CD14-positive monocyte (primary cell): ENCODE data around the gene PPM1D. TPM values are rescaled to one million over a fixed set of nuclear protein-coding genes. Genes with fewer than 3 reads are reported as not detected.

ENCODE experiments used
- DNase-seq, 3 donors: peaks; one replicate each; pipeline ENCODE4 v3.0.0-alpha.2; 2011 to 2022
- H2AFZ ChIP-seq: 2 replicates; pipeline ENCODE4 v1.6.0; 2012; ENCODE audit warnings: mild to moderate bottlenecking, low read depth, low read length, inconsistent platforms; ENCODE audit not compliant: insufficient read depth, poor library complexity, severe bottlenecking
- H3K27ac ChIP-seq, 2 donors: 1 replicate in 1 of 2; 2 replicates in 1 of 2; pipeline ENCODE4 v1.5.1; 2012 to 2013; ENCODE audit warnings: low read length in 2 of 2, control low read depth in 1 of 2, inconsistent platforms in 1 of 2, low read depth in 1 of 2, mild to moderate bottlenecking in 1 of 2
- H3K27me3 ChIP-seq, 2 donors: one replicate each; pipeline versions ENCODE4 v1.6.0 to v1.6.1; 2011 to 2013; ENCODE audit warnings: low read length in 2 of 2; ENCODE audit not compliant: control insufficient read depth in 2 of 2, insufficient read depth in 2 of 2
- H3K36me3 ChIP-seq, 2 donors: replicated peaks in 1 of 2; 1 replicate in 1 of 2; 2 replicates in 1 of 2; pipeline versions ENCODE4 v1.5.1 to v1.6.1; 2012 to 2013; ENCODE audit warnings: low read length in 2 of 2, control low read depth in 1 of 2, inconsistent platforms in 1 of 2, mild to moderate bottlenecking in 1 of 2; ENCODE audit not compliant: insufficient read depth in 2 of 2, control insufficient read depth in 1 of 2
- H3K4me1 ChIP-seq, 2 donors: 1 replicate in 1 of 2; 2 replicates in 1 of 2; pipeline versions ENCODE4 v1.5.1 to v1.6.1; 2012 to 2013; ENCODE audit warnings: low read length in 2 of 2, control low read depth in 1 of 2, inconsistent platforms in 1 of 2, mild to moderate bottlenecking in 1 of 2, moderate library complexity in 1 of 2; ENCODE audit not compliant: insufficient read depth in 2 of 2, control insufficient read depth in 1 of 2
- H3K4me2 ChIP-seq: replicated peaks from 2 replicates; pipeline ENCODE3; 2012; ENCODE audit warnings: low read length, moderate library complexity, mild to moderate bottlenecking; ENCODE audit not compliant: poor library complexity, severe bottlenecking; ENCODE audit errors: extremely low read depth
- H3K4me3 ChIP-seq, 3 experiments: fragments of 200-600 bp in 1 of 3; sonication (generic) in 1 of 3; replicated peaks in 1 of 3; 1 replicate in 2 of 3; 2 replicates in 1 of 3; pipeline ENCODE4 v1.5.1; 2011 to 2013; ENCODE audit warnings: low read length in 3 of 3, mild to moderate bottlenecking in 3 of 3, control low read depth in 2 of 3, low read depth in 2 of 3, inconsistent platforms in 1 of 3, moderate library complexity in 1 of 3
- H3K79me2 ChIP-seq: 2 replicates; pipeline ENCODE4 v1.6.0; 2012; ENCODE audit warnings: mild to moderate bottlenecking, control low read depth, inconsistent platforms, low read length, moderate library complexity; ENCODE audit not compliant: insufficient read depth
- H3K9ac ChIP-seq: 2 replicates; pipeline ENCODE4 v1.6.0; 2017; ENCODE audit warnings: low read length, mild to moderate bottlenecking; ENCODE audit not compliant: insufficient read depth, poor library complexity, severe bottlenecking
- H3K9me3 ChIP-seq, 2 donors: replicated peaks in 1 of 2; 1 replicate in 1 of 2; 2 replicates in 1 of 2; pipeline versions ENCODE4 v1.5.1 to v1.6.1; 2012 to 2013; ENCODE audit warnings: low read length in 2 of 2, control low read depth in 1 of 2; ENCODE audit not compliant: control insufficient read depth in 1 of 2, insufficient read depth in 1 of 2
- H4K20me1 ChIP-seq: 2 replicates; pipeline ENCODE4 v1.6.0; 2012; ENCODE audit warnings: mild to moderate bottlenecking, low read length, control low read depth, moderate library complexity; ENCODE audit not compliant: insufficient read depth
- H3K27ac Mint-ChIP-seq, 7 donors: one replicate each; pipeline ENCODE4 v1.8.0; 2020; ENCODE audit warnings: mild to moderate bottlenecking in 7 of 7, mixed read lengths in 7 of 7, moderate library complexity in 6 of 7, inconsistent platforms in 2 of 7
- H3K27me3 Mint-ChIP-seq, 3 donors: one replicate each; pipeline ENCODE4 v1.8.0; 2021 to 2022; ENCODE audit warnings: low read depth in 3 of 3, mild to moderate bottlenecking in 3 of 3, mixed read lengths in 3 of 3, moderate library complexity in 3 of 3, inconsistent platforms in 1 of 3
- H3K36me3 Mint-ChIP-seq, 2 donors: one replicate each; pipeline ENCODE4 v1.8.0; 2020; ENCODE audit warnings: mixed read lengths in 2 of 2, inconsistent platforms in 1 of 2, mild to moderate bottlenecking in 1 of 2
- H3K4me1 Mint-ChIP-seq: one replicate; pipeline ENCODE4 v1.8.0; 2020; ENCODE audit warnings: mild to moderate bottlenecking, mixed read lengths
- H3K4me3 Mint-ChIP-seq, 2 donors: one replicate each; pipeline ENCODE4 v1.8.0; 2020; ENCODE audit warnings: mild to moderate bottlenecking in 2 of 2, mixed read lengths in 2 of 2, moderate library complexity in 1 of 2
- H3K9me3 Mint-ChIP-seq, 7 donors: one replicate each; pipeline ENCODE4 v1.8.0; 2020 to 2022; ENCODE audit warnings: mixed read lengths in 7 of 7, mild to moderate bottlenecking in 6 of 7, moderate library complexity in 6 of 7, inconsistent platforms in 2 of 7
- WGBS: methylation state at CpG from one replicate; pipeline ENCODE4 v1.1.5; 2013; ENCODE audit warnings: missing lambda C conversion rate; ENCODE audit not compliant: insufficient coverage; 5-methylcytosine and 5-hydroxymethylcytosine counted together
- intact Hi-C, 2 donors: fragments of 100-400 bp; cut with micrococcal nuclease; formaldehyde crosslinking; loops; one replicate each; pipeline versions ENCODE4 v1.15.0 to v1.15.1; 2023
- polyA plus RNA-seq, 3 donors: library from polyadenylated mRNA; depleted of rRNA in 1 of 3; unstranded in 2 of 3; stranded (reverse) in 1 of 3; fragments of 300-500 nt in 2 of 3; fragments of >200 nt in 1 of 3; fragmentation: Illumina TruSeq in 2 of 3; gene quantifications; 1 replicate in 2 of 3; 2 replicates in 1 of 3; pipeline ENCODE4 v1.2.3, GENCODE V29; 2012 to 2021
- TF ChIP-seq, protein P1 (sequence below): fragments of 200-600 bp; IDR thresholded peaks from one replicate; pipeline ENCODE4 v1.8.0; 2022; ENCODE audit warnings: antibody characterized with exemption, mild to moderate bottlenecking

Gene PPM1D
- polyA plus RNA-seq, 3 donors = 4.7 to 7.3 (median 7.2) TPM

DNA sequence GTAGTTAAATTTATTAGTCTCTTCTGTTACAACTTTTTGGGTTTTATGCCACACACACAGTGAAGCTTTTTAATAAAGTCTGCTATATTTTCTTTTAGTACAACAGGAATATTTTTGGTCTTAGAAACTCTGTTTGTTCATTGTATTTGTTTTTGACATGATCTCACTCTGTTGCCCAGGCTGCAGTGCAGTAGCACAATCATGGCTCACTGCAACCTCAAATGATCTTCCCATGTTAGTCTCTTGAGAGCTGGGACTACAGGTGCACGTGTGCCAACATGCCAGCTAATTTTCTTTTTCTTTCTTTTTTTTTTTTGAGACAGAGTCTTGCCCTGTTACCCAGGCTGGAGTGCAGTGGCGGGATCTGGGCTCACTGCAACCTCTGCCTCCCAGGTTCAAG, 27.1 kb downstream of the PPM1D start:
- Mint-ChIP-seq H3K4me3 (no peak overlapping the region), H3K9me3 (peaks cover 0 to 1% (median 0%) of the 10 kb centered on the region in 7 donors), H3K27me3 (no peaks in the 10 kb centered on the region), H3K4me1 (no peaks in the 10 kb centered on the region), H3K27ac (peak overlapping the region in 2 of 7 donors; percentile 5 to 59), H3K36me3 (peaks cover 28 to 64% of the 10 kb centered on the region in 2 donors)
- peaks cover 94% of the 10 kb centered on the region for H4K20me1 ChIP-seq
- TF ChIP-seq, protein P1, sequence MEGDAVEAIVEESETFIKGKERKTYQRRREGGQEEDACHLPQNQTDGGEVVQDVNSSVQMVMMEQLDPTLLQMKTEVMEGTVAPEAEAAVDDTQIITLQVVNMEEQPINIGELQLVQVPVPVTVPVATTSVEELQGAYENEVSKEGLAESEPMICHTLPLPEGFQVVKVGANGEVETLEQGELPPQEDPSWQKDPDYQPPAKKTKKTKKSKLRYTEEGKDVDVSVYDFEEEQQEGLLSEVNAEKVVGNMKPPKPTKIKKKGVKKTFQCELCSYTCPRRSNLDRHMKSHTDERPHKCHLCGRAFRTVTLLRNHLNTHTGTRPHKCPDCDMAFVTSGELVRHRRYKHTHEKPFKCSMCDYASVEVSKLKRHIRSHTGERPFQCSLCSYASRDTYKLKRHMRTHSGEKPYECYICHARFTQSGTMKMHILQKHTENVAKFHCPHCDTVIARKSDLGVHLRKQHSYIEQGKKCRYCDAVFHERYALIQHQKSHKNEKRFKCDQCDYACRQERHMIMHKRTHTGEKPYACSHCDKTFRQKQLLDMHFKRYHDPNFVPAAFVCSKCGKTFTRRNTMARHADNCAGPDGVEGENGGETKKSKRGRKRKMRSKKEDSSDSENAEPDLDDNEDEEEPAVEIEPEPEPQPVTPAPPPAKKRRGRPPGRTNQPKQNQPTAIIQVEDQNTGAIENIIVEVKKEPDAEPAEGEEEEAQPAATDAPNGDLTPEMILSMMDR = no peak
- H3K9ac ChIP-seq = no peak overlapping the region
- no peaks in the 10 kb centered on the region for H3K27me3 ChIP-seq
- H3K79me2 ChIP-seq = peaks cover 87% of the 10 kb centered on the region
- H3K9me3 ChIP-seq = no peaks in the 10 kb centered on the region
- no peak overlapping the region for H3K27ac ChIP-seq
- no peak overlapping the region for H3K4me2 ChIP-seq
- intact Hi-C loops = no loop called here
- WGBS = no CpG with 5 or more reads among the region's 2 CpGs
- H2AFZ ChIP-seq = no peak overlapping the region
- peaks cover 36 to 74% of the 10 kb centered on the region in 2 donors for H3K36me3 ChIP-seq
- DNase-seq = no peak
- no peaks in the 10 kb centered on the region for H3K4me1 ChIP-seq
- H3K4me3 ChIP-seq = no peak overlapping the region

DNA sequence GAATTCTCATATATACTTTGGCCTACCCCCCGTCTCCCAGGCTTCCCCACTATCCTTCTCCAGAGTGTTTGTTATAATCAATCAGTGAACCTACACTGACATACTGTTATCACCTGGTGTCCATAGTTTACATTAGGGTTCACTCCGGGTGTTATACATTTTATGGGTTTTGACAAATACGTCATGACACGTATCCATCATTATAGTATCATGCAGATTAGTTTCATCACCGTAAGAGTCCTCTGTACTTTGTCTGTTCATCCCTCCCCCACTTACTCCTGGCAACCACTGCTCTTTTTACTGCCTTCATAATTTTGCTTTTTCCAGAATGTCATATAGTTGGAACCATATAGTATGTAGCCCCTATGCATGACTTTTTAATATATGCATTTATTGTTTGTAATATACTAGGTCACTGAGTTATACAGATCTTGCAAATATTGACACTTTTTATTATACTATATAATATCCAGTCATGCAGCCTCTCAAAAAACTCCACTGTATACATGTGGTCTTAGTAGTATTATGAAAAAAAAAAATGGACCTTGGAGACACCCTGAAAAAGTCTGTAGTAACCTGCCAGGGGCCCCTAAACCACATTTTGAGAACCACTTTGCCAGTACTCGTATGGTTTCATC, 28.4 kb downstream of the PPM1D start:
- no peak overlapping the region for H2AFZ ChIP-seq
- DNase-seq = no peak
- intact Hi-C loops = no loop called here
- H3K9ac ChIP-seq = no peak overlapping the region
- Mint-ChIP-seq H3K4me3 (no peak overlapping the region), H3K36me3 (peaks cover 27 to 69% of the 10 kb centered on the region in 2 donors), H3K9me3 (peaks cover 0 to 1% (median 0%) of the 10 kb centered on the region in 7 donors), H3K27me3 (no peaks in the 10 kb centered on the region), H3K4me1 (no peaks in the 10 kb centered on the region), H3K27ac (peak overlapping the region in 1 of 7 donors; percentile 48)
- WGBS = 87% methylated on average over 3 of the region's 6 CpGs
- H3K9me3 ChIP-seq = no peaks in the 10 kb centered on the region
- H3K79me2 ChIP-seq = peaks cover 82% of the 10 kb centered on the region
- TF ChIP-seq, protein P1 = no peak
- no peak overlapping the region for H3K4me3 ChIP-seq
- no peaks in the 10 kb centered on the region for H3K27me3 ChIP-seq
- H4K20me1 ChIP-seq = peaks cover 94% of the 10 kb centered on the region
- peaks cover 36 to 75% of the 10 kb centered on the region in 2 donors for H3K36me3 ChIP-seq
- H3K27ac ChIP-seq = no peak overlapping the region
- H3K4me2 ChIP-seq = no peak overlapping the region
- H3K4me1 ChIP-seq = no peaks in the 10 kb centered on the region
